K562 (cell line): ENCODE results near the gene LRFN3. TPM values are rescaled to one million over a fixed set of nuclear protein-coding genes. Genes with fewer than 3 reads are reported as not detected.

Experiments used
- REST ChIP-seq, 2 experiments: fragments of 450-650 bp; formaldehyde crosslinking in 1 of 2; IDR thresholded peaks; 2 replicates each; pipeline versions ENCODE4 v1.4.0 to v1.6.1; 2014 to 2020; ENCODE audit warnings: mild to moderate bottlenecking in 2 of 2, borderline replicate concordance in 1 of 2, low read depth in 1 of 2
- ZNF778 ChIP-seq: fragments of 450-650 bp; formaldehyde crosslinking; IDR thresholded peaks from 2 replicates; pipeline ENCODE4 v1.4.0; 2020; ENCODE audit warnings: mild to moderate bottlenecking, moderate library complexity
- polyA plus RNA-seq, 8 experiments: library from polyadenylated mRNA; depleted of rRNA in 4 of 8; stranded (reverse) in 5 of 8; unstranded in 3 of 8; fragments of >200 nt; fragmentation: Nextera tagmentation in 2 of 8; fragmentation: Illumina TruSeq in 1 of 8; extraction: Ambion mirVana in 2 of 8; extraction: Trizol in 1 of 8; gene quantifications; 2 replicates each; pipeline versions ENCODE4 v1.2.1 to v1.2.3, GENCODE V29; 2011 to 2014; ENCODE audit warnings: inconsistent platforms in 1 of 8, missing spikeins in 1 of 8
- total RNA-seq, 7 experiments: library from RNA; depleted of rRNA in 6 of 7; stranded (reverse); fragments of >200 nt in 6 of 7; fragmentation: Illumina TruSeq in 2 of 7; extraction: Trizol in 2 of 7; gene quantifications; 2 replicates each; pipeline versions ENCODE4 v1.2.1 to v1.2.3, GENCODE V29; 2011 to 2021; ENCODE audit warnings: low replicate concordance in 1 of 7

The LRFN3 gene
- total and polyA plus RNA-seq, 9 of the 15 experiments (the other 6 are each of a cell fraction or from before 2014, with no cell fraction given): 0.03 to 0.12 (median 0.11) TPM; not detected in 6

DNA sequence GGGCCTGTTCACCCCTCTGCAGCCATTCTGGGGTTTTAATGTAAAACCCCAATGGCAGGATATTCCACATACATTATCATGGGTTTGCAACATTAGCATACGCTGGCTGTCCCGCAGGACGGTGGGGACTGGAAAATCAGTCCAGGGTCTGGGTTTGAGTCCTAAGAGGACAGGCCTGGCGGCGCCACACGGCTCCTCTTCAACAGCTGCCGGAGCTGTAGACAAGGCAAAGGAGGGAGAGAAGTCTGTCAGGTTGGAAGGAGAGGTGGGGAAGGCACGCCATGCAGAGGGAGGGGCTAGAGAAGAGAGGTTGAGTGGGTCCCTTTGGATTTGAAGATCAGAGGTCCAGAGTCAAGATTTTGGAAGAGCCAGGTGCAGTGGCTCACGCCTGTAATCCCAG is 47.8 kb upstream of the LRFN3 start (continued):
- TF ChIP-seq REST (IDR thresholded peaks at IDR 0.05; ENCODE audit: borderline replicate concordance): no peak
- TF ChIP-seq REST (CRISPR knock-in tag; IDR thresholded peaks at IDR 0.05; ENCODE audit: low read depth): no peak
- no peak for TF ChIP-seq ZNF778 (CRISPR knock-in tag)
- TF ChIP-seq, all 486 proteins: peak for 0
